Endothelial cell of hepatic sinusoid (primary cell): ENCODE results near the gene SH3BGRL2.
"Not testable (repeated sequence)": the region's sequence is repeated elsewhere in the genome, so short reads cannot be mapped to it uniquely, and the experiment has no call there.

Experiments used
- in situ Hi-C: cut with HindIII; loops from 2 replicates; pipeline ENCODE4 v1.10.0; 2017; ENCODE audit warnings: low sequenced_read_pairs

The SH3BGRL2 gene

DNA sequence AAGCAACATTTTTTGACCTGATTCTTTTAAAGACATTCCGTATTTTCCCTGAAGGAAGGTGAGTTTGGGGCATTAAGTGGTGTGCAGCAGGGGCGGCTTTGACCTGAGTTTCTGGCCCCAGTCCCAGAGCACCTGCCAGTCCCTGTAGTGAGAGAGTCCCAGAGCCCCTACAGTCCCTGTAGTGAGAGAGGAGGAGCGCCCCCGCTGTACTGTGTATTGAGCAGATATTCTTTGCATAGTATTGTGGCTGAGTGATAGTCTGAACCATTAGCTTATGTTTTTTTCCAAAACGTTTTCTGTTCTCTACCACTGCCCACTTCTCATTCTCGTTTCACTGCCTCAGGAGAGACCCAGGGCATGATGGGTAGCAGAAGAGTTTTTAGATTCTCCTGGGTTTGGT lies 17.2 kb upstream of the SH3BGRL2 start:
- in situ Hi-C loops = no loop called here

DNA sequence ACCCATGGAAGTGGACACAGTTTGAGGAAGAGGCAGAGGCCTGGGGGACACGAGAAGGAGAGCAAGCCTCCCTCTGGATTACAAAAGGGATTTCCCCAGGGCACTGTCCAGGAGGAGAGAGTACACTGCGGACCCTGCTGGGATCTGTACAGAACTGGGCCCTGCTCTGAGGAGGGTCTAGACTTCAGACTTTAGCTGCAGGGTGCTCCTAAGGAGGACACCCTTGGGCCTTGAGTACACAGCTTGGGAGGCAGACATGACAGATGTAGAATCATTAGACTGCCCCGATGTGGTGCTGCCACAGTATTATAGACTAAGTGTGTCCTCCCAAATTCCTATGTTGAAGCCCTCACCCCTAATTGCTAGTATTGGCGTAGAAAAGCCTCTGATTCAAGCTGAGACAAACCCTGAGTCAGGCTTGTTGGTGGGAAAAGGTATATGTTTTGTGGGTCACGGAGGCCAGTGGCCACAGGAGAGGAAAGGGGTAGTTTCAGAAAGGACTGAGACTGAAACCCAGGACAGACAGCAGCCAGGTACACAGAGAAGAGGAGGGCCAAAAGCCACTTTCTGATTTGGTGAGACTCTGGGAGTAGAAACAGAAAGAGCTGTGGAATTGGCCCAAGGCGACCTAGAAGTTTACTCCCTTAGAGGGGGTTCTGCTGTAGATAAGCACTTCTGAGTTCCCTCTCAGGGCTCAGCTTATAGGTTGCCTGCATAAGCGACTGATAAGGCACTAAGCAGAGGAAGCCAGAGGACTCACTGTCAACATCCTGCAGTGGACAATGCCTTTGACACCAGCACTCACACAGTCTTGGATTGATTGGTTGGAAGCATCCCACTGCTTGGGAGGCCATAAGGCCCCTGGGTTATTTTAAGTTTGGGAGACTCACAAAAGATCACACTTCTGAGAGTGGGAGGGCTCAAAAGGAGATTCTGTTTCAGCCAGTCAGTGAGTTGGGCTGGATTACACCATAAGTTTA lies 16.5 kb upstream of the SH3BGRL2 start:
- in situ Hi-C loops = no loop called here

DNA sequence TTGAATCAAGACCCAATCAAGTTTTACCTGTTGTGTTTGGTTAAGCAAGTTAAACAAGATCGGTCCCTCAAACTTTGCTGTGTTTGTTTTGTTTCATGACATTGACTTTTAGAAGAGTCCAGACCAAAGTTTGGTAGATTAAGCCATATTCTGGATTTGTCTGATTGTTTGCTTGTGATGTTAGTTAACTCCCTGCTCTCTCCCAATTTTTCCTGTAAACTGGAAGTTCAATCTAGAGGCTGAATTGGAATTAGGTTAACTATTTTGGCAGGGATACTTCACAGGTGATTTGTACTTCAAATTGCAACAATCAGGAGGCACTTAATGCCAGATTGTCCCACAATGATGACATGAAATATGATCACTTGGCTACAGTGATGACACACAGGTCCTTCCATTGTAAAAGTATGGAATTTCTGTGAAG lies 13.6 kb upstream of the SH3BGRL2 start:
- in situ Hi-C loops = no loop called here

DNA sequence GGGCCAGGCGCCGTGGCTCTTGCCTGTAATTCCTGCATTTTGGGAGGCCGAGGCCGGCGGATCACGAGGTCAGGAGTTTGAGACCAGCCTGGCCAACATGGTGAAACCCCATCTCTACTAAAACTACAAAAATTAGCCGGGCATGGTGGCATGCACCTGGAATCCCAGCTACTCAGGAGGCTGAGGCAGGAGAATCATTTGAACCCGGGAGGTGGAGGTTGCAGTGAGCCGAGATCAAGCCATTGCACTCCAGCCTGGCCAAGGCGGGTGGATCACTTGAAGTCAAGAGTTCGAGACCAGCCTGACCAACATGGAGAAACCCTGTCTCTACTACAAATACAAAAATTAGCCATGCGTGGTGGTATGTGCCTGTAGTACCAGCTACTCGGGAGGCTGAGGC lies 12.7 kb upstream of the SH3BGRL2 start:
- in situ Hi-C loops = not testable (repeated sequence)

DNA sequence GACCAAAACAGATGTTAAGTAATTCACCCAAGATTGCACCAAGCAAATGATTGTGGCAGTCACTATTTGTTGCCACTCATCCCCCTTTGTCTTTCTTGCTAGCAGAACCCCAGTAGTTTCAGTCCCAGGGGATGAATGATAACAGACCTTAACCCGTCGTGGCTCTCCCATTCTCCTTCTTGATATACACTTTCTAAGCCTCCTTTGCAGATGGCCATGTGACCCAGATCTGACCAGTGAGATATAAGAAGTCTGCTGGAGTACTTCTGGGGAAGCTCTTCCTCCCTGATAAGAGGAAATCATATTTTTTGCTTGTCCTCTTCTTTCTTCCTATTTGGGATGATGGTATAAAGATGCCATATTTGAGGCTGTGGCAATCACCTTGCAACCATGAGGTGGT lies 9.6 kb upstream of the SH3BGRL2 start:
- in situ Hi-C loops = no loop called here

DNA sequence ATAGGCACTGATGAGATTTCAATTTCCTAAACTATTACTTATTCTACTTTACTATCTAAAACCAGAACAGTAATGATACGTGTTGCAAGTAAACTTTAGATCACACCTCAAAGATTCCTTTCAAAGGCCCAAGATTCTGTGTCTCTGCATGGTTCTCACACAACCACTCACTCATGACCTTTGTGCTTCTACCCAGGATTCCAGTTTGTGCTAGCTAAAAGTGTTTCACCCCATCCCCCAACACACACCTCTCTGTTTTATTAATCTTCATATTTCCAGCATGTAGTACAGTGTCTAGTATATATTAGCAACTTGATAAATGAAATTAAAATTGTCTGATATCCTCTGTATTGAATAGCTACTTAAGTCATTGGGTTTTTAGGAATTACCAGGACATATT lies 8.8 kb upstream of the SH3BGRL2 start:
- in situ Hi-C loops = no loop called here

DNA sequence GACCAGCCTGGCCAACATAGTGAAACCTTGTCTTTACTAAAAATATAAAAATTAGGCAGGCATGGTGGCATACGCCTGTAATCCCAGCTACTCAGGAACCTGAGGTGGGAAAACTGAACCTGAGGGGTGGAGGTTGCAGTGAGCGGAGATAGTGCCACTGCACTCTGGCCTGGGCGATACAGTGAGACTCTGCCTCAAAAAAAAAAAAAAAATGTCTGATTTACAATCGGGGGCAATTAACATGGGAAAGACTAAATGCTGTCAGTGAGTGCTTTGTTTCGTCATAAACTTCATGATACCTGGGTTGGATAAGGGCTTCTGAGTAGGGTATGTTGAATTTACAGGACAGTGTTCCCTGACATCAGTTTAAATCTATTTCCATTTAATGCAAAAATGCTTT lies 8.0 kb upstream of the SH3BGRL2 start:
- in situ Hi-C loops = no loop called here

DNA sequence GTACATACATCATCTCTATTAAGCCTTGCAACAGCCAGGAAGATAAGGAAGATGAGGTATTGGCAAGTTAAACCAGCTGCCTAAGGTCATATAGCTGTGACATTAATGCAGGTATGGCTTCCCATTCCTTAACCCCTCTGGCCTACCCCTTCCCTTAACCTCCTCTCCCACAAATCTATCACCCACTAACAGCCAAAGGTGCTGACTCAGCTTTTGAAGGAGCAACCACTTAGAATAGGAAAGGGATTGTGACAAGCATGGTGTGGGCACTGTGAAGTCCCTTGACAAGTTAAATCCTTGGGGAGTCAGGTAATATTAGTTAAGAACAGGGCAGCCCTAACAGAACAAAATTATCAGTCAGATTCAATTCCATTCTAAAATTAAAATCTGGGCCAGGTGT lies 5.4 kb upstream of the SH3BGRL2 start:
- in situ Hi-C loops = no loop called here

DNA sequence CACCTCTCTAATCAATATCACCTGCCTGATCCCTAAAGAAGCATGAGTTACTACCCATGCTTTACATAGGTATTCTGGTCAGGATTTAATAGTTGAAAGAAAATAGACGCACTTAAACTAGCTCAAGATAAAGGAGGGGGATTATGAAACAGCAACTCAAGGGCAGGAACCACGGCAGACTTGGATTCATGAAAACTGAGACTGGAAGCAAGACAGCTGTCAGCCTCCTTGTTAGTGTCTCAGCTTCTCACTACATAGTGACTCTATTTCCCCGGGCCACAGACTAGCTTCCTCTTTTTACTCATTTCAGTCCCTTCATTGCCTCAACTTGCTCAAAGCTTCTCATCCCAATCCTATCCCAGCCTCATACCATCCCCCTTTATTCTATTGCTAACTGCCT lies 4.3 kb upstream of the SH3BGRL2 start:
- in situ Hi-C loops = no loop called here

DNA sequence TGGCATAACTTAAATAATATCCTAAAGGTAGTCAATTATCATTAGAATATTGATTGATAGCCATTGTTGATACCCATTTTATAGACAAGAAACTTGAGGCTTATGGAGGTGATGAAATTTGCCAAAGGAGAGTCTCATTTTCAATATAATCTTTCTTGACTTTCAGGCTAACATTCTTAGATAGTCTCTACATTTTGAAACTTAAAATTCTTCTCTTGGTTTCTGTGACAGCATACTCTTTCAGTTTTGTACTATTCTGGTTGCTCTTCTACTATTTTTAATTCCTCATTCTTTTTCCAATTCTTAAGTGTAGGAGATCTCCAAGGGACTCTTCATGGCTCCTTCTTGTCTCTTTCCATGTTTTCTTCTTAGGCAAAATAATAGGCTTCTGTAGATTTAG lies 3.7 kb upstream of the SH3BGRL2 start:
- in situ Hi-C loops = no loop called here

DNA sequence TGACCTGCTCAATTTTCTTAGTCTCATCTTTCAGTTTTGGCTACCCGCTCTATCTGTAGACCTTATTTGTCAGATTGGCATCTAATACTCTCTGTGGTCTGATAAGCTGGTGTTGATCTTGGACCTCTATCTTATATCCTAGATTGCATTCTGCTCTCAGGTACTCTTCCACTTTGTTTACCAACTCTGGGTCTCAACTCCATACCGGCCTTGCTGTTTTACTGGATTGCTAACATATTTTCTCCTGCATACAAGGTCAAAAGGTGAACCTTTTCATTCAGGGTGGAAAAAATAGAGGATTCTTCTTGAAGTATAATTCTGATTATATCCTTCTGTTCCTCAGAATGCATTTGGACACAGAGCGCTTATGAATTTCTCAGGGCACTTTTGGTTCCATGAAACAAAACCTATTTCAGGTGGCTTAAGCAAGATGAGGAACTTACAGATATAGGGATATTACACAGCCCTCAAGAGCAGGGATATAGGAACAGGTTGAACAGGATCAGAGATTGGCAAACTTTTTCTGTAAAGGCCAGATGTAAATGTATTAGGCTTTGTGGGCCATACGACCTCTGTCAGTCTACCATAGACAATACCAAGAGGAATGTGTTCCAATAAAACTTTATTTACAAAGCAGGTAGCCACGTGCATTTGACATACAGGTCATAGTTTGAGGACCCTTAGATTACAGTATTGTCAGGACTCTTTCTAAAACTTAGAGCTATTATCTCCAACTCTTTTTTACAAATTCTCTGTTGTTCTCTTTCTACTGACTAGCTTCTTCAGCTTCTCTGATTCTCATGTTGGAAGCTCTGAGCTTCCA lies 2.5 kb upstream of the SH3BGRL2 start:
- in situ Hi-C loops = no loop called here

DNA sequence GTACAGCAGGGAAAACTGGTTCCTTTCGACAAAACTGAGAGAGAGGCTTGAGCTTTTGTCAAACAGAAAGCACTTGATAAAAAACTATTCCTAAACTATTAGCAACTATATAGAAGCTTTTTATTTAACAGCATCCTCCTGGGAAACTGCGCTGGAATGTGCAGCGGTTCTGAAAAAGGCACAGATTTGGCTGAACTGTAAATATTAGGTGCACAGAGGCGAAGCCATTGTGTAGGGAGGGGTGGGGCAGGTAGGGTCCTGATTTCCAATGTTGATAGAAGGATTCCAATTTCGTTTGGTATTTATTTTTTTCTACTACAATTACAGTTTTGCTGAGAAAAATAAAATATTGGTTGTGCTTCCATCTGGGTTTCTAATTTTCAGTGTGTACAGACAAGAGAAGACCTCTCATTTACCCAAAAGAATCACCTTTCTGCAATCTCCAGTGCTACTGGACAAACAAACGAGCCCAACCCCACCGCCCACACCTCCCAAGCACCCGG lies 698 bp upstream of the SH3BGRL2 start:
- in situ Hi-C loops = no loop called here

DNA sequence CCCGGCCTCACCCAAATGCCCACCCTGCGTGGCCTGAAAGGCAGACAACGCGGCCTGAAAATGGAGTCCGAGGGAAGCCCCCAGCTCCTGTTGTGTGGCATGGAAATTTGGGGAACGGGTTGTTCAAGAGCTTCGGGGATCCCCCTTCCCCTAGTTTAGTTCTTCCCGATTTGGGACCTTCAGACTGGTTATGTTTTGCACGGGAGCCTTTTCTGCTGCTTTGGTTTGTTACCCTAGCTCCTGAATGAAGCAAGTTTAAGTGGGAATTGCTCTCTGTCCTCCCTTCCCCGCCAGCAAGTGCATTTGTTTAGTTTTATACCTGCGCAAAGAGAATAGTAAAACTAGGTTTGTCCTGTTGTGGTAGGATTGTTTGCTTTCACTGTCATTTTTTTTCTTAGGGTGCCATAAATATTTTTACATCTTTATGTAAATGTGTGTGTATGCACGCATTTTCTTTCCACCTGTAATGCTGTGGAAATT lies 604 bp downstream of the SH3BGRL2 start:
- in situ Hi-C loops = no loop called here

DNA sequence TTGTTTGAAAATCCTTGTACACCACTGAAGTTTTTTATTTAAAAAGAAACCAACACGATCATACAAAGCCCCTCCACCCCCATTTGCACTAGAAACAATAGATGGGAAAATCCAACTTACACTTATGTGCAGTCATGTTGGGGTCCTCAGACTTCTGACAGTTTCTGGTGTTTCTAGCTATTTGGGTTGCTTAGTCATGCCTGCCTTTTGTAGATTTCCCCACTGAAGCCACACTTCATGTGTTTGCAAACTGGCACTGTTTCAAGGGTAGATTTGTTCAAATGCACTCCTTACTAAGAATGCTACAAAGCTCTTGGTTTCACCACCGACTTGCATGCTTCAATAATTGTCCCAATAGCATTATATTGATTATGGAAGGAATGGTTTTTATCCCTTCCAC lies 1.5 kb downstream of the SH3BGRL2 start:
- in situ Hi-C loops = no loop called here

DNA sequence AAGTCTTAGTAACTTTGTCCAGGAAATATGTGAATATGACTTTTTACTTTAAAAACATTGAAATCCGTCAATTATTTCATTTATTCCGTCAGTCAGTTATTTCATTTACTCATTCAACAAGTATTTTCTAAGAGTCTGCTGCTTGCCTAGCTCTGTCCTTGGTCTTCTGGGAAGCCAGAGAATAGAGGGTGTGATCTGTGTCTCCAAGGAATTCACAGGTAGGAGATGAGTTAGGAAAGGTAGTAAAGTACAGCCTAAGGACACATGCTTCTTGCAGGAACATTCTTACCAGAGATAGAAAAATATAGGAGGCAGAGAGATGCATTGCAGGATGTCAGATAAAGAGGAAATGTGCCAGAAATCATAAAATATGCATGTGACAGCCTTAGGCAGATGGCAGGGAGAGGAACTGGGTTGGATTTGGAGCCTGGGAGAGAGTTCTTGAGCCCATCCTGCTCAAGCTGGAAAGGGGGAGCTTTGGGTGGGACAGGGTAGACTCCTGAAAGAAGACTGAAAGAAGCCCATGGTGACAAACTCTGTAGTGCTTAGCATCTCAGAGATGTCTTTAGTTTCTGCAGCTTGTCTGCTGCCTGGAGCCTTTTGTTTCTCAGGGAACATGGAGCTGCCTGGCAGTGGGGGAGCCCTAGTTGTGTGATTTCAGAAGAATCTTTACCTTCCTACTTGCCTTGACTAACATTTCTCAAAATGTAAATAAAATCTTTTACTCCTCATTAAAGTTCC lies 3.5 kb downstream of the SH3BGRL2 start:
- in situ Hi-C loops = no loop called here

DNA sequence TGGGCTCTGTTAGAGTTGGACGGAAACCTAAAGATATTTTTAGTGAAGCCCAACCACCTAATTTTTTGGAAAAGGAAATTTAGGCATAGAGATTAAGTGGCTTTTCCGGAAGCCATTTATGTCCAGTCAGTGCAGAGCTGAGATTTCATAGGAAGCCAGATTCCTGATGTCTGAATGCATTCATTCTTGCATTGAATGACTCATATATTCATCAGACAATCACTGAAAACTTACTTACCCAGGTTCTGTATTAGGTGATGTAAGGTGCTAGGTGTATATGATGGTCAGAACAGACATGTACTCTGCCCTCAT lies 4.1 kb downstream of the SH3BGRL2 start:
- in situ Hi-C loops = no loop called here

DNA sequence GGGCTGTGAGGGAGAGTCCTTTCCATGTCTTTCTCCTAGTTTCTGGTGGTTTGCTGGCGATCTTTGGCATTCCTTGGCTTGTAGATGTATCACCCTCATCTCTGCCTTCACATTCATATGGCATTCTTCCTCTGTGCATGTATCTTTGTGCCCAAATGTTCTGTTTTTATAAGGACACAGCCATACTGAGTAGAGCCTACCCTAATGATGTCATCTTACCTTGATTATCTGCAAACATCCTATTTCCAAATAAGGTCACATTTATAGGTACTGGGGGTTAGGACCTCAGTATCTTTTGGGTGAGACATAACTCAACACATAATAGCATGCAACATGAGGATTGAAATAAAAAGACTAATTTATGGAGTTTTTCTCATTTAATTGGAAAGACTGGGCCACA lies 5.5 kb downstream of the SH3BGRL2 start:
- in situ Hi-C loops = no loop called here

DNA sequence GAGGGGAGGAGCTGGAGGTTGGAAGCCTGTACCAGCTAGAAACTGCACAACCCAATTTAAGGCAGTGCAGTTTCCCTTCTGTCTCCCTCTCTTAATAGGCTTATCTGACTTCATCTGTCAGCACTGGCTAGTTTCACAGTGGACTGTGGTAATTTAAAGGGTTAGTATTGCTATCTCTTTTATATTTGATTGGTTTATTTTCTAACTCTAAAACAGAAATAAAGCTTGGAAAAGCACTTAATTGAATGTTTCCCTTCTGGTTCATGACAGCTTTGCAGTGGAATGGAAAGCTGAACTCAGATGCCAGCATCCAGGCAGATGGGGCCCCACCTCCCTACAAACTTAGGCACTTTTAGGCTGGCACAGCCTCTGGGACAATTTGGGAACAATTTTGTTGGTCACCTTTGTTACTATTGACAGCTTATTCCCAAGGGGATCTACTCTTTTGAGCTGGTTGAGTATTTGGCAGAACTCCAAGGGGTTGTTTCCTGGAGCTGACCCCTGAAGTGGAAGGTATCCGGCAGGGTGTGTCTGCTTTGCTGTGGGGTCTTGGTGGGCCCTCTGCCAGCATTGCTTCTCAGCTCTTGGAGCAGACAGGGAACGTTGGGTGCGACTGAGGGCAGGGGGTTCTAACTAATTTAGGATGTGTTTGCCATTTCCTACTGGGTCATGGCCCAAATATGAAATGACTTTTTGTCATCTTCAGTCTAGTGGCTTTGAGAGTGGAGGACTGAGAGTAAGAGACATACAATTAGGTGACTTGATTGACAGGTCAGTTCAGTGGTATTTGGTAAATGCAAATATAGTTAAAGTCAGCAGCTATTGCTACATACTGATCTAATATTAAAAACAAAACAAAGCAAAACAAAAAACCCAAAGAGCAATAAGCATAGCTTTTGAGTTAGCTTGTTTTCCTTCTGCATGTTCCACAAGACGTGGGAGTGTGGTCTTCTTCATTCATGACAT lies 9.3 kb downstream of the SH3BGRL2 start:
- in situ Hi-C loops = no loop called here

DNA sequence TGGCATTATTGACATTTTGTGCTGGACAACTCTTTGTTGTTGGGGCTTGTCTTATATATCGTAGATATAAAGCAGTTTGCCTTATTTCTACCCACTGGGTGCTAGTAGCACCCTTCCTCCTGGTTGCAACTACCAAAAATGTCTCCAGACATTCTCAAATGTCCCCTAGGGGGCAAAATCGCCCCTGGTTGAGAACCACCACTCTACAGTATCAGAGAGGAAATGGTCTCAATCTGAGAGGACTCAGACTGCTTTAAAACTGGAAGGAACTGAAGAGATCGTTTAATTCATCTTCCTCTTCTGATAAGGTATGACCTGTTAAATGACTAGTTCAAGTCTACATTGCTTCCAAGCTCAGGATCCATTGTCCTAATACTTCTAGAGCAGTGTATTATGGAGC lies 14.9 kb downstream of the SH3BGRL2 start:
- in situ Hi-C loops = no loop called here

DNA sequence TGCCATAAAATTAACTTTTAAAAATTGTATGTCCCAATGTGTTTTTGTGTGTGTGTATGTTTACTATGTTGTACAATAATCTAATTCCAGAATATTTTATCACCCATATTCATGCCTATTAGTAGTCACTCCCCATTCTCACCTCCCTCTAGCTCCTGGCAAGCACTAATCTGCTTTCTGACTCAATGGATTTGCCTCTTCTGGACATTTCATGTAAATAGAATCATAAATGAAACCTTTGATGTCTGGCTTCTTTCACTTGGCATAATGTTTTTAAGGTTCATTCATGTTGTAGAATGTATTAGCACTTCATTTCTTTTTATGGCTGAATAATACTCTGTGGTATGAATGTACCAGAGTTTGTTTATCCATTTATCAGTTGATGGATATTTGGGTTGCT lies 15.4 kb downstream of the SH3BGRL2 start:
- in situ Hi-C loops = no loop called here
